Activated effector memory CD4-positive, alpha-beta T cell treated with anti-CD3 and anti-CD28 coated beads, Interleukin-2, amount 50 U/mL, for 16 hours (primary cell): Measurements from ENCODE around the gene VAV2.

Experiments
- DNase-seq: peaks from one replicate; pipeline ENCODE4 v3.0.0-alpha.2; 2020

Gene VAV2

DNA sequence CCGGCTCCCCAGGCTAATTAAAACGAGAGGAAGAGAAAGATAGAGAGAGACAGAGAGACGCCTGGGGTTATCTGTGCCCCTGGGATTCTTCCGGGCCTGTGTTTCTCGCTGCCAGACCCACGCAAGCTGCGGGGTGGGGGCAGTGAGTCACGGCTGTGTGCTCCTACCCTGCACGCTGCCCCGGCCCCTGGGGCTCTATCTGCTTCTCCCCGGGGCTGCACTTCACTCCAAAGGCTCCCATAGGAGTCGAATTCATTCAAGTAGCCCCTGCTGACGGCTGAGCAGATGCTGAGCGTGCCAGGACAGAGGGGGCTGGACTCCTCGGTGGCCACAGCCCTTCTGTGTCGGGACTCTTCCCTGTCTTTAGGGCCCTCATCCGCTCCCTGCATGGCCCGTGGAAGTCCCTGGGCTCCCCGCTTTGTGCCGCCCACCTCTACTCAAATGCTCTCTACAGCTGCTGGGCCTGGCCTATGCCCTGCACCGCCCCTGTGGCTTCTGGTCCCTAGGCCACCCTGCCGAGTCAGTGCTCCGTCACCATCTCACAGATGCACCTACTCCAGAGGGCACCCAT, 276.7 kb downstream of the VAV2 start:
- peak; percentile 30 for DNase-seq

DNA sequence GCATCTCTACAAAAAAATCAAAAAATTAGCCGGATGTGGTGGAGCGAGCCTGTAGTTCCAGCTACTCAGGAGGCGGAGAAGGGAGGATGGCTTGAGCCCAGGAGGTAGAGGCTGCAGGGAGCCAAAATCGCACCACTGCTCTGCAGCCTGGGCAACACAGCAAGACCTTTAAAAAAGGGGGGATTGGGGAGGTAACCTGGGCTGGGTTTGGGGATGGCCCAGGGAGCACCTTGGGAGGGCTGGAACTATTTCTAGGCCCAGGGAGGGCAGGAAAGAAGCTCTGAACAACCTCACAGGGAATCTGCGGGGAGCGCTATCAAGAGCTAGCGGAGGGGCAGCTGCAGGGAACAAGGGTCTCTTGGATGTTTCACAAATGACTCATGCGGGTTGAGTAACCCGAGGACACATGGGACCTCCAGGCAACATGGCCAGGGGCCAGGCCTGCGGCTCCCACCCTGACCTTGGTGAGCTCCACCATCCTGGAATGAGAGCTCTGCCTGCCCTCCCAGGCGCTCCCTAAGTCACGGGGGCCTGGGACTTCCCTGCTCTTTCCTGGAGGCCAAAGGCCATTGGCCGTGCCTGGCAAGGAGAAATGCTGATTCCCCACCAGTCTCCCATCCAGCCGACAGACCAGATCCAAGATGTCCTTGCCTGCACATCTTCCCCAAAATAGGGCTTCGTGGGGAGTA, 277.4 kb downstream of the VAV2 start:
- peak; percentile 52 for DNase-seq

DNA sequence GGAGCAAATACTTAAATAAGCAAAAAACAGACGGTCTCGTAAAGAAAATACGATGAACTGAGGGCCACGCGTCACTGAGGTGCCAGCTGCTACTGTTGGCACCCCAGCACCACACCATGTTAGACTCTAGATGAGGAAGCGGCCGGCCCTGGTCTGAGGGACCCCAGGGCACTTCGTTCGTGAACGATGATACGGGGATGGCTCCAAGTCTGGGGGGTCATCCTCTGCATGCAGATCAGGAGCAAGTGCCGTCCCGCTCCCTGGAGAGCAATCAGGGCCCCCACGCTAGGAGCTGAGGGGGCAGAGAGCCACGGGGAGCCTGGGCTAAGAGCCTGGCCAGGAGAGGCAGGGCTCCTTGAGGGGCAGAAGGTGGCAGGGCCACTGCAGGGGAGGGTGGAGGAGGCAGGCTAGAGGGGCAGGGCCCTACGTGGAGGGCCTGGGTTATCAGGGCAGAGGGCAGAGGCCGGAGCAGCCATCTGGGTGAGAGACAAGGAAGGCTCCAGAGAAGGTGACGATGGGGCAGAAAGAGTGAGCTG, 278.1 kb downstream of the VAV2 start:
- DNase-seq, result peak; percentile 51

DNA sequence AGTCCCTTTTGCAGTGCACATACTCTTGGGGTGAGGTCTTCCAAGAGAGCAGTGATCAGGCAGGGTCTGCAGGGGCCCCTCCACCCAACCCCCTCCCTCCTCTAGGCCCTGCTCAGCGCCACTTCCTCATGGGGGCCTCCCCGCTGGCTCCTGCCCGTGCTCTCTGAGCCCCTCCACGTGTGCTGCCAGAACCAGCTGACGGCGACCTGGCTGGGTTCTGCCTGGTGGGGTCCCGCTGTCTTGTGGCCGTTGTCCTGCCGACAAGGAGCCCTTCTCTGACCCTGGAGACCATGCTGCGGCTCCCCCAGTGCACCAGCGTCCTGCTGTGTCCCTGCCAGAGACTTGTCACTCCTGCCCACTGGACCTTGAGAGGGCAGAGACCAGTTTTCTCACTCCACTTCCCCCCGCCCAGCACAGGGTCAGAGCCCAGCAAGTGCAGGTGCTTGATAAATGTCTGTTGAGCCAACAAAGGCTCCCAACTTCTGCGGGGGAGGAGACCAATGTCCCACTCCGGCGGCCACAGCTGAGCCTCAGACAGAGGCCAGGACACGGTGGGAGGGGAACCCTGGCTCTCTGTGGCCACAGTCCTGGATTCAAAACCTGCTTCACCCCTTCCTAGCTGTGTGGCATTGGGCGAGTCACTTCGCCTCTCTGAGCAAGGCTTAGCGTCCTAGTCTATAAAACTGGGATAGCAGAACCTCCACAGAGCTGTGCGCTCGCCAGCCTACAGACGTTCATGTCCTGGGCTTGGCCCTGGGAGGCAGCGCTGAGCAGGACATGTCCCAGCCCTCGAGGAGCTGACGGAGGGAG, 278.8 kb downstream of the VAV2 start:
- DNase-seq, result no peak

DNA sequence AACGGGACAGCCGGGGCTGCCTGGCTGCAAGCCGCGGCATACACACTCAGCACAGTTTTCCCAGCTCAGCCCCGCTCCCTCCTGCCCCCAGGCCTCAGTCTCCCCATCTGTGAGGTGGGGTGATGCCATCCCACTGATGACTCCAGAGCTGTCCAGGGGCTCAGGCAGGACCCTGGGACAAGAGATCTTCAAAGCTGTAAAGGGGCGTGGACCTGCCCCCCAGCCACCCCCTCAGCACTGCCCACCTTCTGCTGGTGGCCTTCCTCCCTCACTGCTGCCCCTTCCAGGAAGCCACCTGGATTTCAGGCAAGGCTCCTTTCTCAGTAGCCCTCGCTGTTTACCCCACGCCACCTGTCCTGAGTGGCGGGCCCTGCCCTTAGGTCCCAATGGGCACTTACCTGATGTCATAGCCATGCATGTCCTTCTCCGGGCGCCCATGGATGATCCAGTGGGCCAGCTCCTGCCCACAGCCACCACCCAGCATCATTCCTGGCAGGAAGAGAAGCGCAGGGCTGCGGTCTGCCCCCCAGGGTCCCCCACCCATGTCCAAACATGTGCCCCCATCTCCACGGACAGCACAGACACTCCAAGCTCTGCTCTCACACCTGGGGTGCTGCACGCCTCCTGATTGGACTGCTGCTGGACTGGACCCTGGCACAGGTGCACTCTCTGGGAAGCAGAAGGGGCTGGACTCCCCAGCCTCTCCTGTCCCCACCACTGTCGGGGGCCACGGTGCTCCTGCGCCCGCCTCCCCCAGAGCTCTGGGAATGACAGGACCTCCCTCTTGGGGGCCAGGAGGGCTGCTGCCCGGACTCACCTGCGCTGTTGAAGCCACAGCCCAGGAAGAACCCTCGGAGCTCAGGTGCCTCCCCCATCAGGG, 279.7 kb downstream of the VAV2 start:
- DNase-seq, result no peak
